ENCODE results near the gene GBX2.

Gene GBX2

GRCh38 chr2:236180076-236180816 is 12.1 kb upstream of the GBX2 start:
- DNase-seq: no peak

GRCh38 chr2:236179236-236180075 is 11.3 kb upstream of the GBX2 start:
- DNase-seq: no peak

GRCh38 chr2:236178890-236179235 is 10.7 kb upstream of the GBX2 start:
- DNase-seq: no peak

GRCh38 chr2:236177967-236178889 is 10.0 kb upstream of the GBX2 start:
- DNase-seq: no peak

- DNase-seq: no peak
These were observed 9.4 kb upstream of the GBX2 start for GRCh38 chr2:236177604-236177966.

- no peak for DNase-seq
These were observed 8.8 kb upstream of the GBX2 start for GRCh38 chr2:236176951-236177350.

- no peak for DNase-seq
These were observed 8.2 kb upstream of the GBX2 start for GRCh38 chr2:236176417-236176816.

GRCh38 chr2:236175548-236176150 is 7.5 kb upstream of the GBX2 start:
- no peak for DNase-seq

- no peak for DNase-seq
These were observed 5.8 kb upstream of the GBX2 start for GRCh38 chr2:236173729-236174607.

- DNase-seq: no peak
These were observed 5.0 kb upstream of the GBX2 start for GRCh38 chr2:236173036-236173728.

GRCh38 chr2:236172255-236173035 is 4.3 kb upstream of the GBX2 start:
- no peak for DNase-seq

- no peak for DNase-seq
These were observed 3.6 kb upstream of the GBX2 start for GRCh38 chr2:236171680-236172254.

- no peak for DNase-seq
These were observed 3.0 kb upstream of the GBX2 start for GRCh38 chr2:236171181-236171679.

GRCh38 chr2:236170590-236171165 is 2.5 kb upstream of the GBX2 start:
- DNase-seq: no peak

GRCh38 chr2:236169741-236170589 is 1.8 kb upstream of the GBX2 start:
- DNase-seq: no peak

GRCh38 chr2:236169151-236169721 is 1.1 kb upstream of the GBX2 start:
- DNase-seq: no peak

GRCh38 chr2:236167297-236168109 is 683 bp downstream of the GBX2 start:
- DNase-seq: no peak

All from activated gamma-delta T cell treated with Interleukin-2 at 50 U/mL for 16 hours (primary cell).